Non-pigmented ciliary epithelial cell (primary cell): ENCODE measurements around the gene FIZ1.
"Not testable (repeated sequence)": the region's sequence is repeated elsewhere in the genome, so short reads cannot be mapped to it uniquely, and the experiment has no call there.

ENCODE experiments used
- DNase-seq: peaks from one replicate; pipeline ENCODE4 v3.0.0-alpha.2; 2010; ENCODE audit warnings: low read depth

Gene FIZ1

DNA sequence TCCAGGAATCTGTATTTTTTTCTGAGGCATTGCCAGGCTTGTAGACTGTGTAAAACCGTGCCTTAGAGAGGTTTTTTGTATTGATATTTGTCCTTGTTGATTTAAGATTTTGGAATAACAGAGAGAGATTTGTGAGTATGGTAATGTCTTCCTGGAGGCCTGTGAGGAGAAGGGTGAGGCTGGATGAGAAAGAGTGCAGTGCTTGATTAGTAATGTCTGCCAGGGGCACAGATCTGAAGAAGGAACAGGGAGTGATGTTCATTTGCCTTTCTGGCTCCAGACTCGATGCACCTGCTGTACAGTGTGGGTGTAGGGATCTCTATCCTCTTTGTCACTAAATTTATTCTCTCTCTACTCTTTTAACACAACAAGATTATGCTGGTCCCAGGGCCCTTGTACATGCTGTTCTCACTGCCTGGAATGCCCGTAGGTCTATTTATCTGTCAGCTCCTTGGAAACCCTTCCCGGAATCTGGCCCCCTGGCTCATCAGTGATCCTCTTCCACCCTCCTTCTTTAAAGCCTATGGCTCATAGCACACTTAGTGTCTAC lies 4.2 kb downstream of the FIZ1 start:
- no peak for DNase-seq

- no peak for DNase-seq
Observed at GRCh38 chr19:55593096-55593772, 6.1 kb downstream of the FIZ1 start.

DNA sequence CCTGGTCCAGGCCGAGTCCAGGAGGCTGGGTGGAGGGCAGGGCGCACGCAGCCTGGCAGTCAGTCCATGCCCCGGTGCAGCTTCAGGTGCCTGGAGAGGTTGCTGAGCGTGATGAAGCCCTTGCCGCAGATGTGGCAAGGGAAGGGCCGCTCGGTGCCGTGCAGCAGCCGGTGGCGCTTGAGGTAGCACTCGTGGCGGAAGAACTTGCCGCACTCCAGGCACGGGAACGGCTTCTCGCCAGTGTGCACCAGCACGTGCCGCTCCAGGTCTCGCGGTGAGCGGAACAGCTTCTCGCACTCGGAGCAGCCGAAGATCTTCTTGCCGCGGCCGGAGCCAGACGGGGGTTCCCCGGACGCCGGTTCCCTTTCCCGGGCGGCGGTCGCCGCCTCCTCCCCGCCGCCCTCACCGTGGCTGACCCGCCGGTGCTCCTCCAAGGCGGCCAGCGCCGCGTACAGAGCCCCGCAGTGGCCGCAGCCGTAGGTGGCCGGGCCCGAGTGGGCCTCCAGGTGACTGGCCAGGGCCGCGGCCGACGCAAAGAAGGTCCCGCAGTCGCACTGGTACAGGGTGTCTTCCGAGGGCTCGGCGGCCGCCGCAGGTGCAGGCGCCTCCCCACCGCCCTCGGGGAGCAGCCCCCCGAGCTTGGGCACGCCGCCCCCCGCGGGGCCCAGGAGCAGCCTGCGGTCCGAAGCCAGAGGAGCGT lies 6.8 kb downstream of the FIZ1 start:
- no peak for DNase-seq

GRCh38 chr19:55591555-55591954 lies 7.8 kb downstream of the FIZ1 start:
- DNase-seq, result no peak

DNA sequence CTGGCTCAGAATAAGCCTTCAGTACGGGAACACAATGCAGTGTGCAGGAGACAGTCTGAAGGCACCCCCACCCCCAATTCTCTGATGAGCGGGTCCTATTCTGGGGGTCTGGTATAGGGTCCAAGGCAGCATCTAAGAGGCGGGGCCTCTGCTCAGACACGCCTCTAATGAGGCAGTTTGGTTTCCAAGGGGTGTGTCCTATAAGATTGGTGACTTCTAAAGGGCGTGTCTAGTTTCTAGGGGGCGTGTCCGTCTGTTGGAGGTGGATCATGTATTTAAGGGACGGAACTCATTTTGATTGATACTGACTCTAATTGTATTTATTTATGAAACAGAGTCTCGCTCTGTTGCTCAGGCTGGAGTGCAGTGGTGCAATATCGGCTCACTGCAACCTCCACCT lies 8.7 kb downstream of the FIZ1 start:
- DNase-seq, result no peak

DNA sequence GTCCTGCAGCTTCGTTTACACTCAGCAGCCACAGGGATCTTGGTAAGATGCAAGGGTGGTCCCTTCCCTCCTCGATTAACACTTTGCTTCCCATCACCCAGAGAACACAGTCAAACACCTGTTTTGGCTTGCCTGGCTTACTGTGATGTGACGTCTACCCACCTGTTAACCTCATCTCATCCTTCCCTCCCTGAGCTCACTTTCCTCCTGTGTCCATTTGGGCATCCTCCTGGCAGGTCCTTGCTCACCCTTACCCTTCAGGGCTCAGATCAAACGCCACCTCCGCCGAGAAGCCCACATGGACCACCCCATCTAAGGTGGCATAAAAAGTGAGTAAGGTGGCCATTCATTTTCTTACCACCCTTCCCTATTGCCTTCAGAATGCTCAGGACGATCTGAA lies 9.2 kb downstream of the FIZ1 start:
- no peak for DNase-seq

DNA sequence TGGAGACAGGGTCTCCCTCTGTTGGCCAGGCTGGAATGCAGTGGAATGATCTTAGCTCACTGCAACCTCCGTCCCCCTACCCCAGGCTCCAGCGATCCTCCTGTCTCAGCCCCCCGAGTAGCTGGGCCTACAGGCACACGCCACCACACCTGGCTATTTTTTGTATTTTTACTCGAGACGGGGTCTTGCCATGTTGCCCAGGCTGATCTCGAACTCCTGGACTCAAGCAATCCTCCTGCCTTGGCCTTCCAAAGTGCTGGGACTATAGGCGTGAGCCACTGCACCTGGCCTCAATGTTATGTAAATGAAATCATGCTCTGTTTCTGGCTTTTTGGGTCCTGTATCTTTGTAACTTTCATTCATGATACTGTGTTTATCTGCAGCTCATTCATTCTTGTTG lies 10.6 kb downstream of the FIZ1 start:
- DNase-seq, result no peak

DNA sequence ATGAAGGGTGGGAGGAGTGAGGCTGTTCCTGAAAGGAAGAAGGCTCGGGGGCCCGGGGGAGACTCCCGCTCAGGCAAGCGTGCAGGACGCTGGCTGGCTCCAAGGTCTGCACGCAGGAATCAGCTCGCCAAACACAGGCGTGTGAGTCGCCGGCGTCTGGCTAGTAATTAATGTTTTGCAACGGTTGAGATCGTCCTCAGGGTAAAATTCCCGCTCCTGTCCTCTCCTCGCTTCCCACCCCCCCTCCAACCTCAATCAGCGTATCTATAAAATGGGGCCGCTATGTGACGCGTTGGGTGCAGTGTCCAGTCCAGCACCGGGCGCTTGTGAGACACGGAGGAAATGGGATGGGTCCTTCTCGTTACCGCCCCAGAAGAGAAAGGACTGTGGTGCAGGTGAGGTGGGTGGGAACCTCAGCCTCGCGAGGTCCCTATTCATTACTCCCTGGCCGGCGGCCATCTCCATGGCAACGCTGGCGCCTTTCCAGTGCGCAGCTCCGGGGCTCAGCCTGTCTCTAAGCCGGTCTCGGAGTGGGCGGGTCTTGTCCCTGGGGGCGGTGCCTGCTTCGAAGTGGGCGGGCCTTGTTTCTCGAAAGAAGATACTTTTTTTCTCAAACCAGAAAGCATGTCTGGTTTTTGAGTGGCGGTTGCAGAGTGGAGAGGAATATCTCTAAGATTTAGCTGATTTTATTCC lies 12.2 kb downstream of the FIZ1 start:
- DNase-seq, result peak; percentile 67

DNA sequence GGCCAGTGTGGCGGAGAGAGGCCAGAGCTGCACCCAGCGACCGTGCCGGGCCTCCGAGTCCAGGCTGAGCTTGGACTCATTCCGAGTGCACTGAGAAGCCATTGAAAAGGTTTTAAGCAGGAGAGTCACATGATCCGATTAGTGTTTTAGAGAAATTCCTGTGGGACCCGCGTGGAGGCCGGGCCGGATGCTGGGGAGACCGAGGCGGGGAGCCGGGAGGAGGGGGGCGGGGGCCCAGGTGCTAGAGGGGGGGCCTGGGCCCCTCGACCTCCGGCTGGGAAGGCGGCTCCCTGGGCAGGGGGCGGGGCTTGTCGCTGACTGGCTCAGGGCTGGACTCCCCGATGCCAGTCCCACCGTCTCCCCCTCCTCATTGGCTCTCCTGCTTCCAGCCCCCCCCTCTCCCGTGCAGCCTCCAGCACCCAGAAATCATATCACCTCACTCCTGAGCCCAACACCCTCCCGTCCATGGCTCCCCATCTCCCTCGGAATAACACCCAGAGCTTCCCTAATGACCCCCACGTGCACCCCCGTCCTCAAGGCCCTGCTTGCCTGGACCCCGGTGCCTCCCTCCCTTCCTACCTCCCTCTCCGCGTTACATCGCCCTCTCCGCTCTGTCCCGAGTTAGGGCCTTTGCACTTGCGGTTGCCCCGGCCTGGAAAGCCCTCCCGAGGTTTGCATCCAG lies 13.5 kb downstream of the FIZ1 start:
- DNase-seq, result peak; percentile 36

- DNase-seq, result no peak
Observed at GRCh38 chr19:55584871-55585270, 14.4 kb downstream of the FIZ1 start.

GRCh38 chr19:55583897-55584296 lies 15.4 kb downstream of the FIZ1 start:
- DNase-seq, result not testable (repeated sequence)

- DNase-seq, result not testable (repeated sequence)
Observed at GRCh38 chr19:55582284-55582683, 17.0 kb downstream of the FIZ1 start.

DNA sequence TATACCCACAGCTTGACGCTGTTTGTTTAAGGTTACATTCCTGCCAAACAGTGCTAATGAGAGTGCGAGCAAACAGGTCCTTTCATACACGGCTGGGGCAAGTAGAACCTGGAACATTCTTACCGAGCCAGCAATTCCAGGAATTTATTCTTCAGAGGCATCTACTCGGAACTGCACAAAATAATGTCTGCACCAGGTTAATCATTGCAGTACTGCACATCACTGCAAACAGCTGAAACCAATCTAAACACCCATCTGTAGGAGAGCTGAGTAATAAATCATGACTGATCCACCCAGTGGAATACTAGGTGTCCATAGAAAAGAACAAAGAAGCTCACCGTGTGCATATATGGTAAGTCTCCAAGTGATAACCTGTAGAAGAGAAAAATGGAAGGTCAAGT lies 17.5 kb downstream of the FIZ1 start:
- no peak for DNase-seq

DNA sequence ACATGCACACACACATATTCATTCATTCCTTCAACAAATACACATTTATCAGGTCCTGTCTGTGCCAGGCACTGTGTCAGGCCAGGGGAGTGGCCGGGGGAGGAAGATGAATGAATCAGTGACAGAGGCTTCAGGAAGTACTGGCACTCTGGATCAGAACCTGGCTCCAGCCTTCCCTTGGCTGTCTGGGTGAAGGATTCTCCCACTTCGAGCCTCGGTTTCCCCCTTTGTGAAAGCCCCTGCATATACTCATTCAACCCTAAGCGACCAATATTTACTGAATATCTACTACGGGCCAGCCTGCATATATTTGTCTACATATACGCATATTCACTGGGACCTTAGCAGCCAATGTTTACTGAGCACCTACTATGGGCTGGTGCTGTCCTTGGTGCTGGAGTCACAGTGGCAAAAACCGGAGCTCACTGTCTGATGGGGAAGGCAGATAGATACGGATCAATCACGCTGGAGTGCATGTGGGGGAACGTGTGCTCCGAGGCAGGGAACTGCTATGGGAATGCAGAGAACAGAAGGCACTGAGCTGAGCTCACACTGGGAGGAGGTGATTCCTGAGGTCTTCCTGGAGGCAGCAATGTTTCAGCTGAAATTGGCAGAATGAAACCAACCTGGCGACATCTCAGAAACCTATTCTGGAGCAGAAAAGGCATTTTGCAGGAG lies 18.0 kb downstream of the FIZ1 start:
- no peak for DNase-seq

GRCh38 chr19:55580628-55581144 lies 18.6 kb downstream of the FIZ1 start, which contains the start of gene ZNF579:
ZNF579 (minus strand) TSS chr19:55580848; CDS start chr19:55579639, 1,209 bp downstream.
- peak; percentile 55 for DNase-seq

DNA sequence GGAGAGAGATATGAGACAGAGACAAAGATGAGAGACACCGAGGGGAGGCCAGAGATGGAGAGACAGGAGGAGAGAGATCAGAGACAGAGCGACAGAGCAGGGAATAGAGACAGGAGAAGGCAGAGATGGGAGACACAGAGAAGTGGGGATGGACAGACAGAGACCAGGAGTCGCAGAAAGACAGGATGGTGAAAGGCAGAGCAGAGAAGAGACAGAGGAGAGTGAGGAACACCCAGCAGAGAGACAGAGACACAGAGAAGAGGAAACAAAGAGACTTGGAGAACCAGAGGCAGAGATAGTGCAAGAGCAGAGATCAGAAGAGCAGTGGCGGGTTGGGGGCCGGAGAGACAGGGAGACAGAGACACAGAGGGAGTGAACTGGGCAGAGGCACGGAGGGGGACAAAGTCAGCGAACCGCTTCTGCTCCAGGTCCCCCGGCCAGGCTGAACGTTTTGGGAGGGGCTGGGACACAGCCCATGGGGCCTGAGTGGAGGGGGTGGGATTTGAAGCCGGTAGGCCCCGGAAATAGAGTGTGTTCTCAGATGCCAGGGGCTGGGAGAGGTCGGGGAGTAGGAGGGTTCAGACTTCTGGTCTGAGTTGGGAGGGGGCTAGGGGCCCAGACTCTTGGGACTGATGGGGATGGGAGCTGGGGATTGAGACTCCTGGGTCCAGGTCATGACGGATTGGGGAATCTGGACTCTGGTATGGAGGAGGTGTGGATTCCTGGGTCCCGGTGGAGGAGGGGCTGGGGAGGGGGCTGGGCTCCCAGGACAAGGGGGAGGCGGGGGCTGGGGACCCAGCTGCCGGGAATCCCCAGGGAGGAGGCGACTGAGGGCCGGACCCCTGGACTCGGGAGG lies 19.3 kb downstream of the FIZ1 start:
- no peak for DNase-seq

DNA sequence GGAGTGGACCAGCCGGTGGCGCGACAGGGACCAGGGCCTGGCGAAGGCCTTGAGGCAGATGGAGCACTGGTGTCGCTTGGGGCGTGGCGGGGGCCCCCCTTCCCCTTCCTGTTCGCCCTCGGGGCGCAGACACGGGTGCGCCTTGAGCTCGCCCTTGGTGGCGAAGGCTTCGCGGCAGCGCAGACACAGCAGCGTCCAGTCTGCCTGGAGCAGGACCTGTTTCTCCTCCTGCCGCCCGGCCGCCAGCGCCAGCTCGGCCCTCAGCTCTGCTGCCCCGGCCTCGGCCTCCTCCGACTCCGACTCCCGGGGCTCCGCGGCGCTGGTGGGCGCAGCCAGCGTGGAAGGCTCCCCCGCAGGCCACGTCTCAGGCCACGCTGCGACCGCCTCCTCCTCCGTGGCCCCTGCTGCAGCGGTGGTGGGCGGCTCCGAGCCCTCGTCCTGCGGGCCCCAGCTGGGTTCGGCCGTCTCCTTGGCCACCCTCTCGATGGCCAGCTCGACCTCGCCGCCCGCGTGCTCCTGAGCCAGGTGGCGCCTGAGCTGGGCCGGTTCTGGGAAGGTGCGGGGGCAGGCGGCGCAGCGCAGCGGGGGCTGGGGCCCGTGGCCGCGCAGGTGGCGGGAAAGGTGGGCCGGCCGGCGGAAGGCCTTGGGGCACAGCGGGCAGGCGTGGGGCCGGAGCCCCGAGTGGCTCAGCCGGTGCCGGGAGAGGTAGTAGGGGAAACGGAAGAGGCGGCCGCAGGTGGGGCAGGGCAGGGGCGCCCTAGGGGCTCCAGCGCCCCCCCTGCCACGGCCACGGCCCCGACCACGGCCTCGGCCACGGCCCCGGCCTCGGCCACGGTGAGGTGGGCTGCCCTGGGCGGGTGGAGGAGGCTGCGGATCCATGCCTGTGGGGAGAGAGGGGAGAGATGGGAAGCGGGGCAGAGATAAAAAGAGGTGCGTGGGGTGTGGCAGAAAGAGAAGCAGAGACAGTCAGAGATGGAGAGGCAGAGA lies 20.3 kb downstream of the FIZ1 start:
- DNase-seq, result no peak

DNA sequence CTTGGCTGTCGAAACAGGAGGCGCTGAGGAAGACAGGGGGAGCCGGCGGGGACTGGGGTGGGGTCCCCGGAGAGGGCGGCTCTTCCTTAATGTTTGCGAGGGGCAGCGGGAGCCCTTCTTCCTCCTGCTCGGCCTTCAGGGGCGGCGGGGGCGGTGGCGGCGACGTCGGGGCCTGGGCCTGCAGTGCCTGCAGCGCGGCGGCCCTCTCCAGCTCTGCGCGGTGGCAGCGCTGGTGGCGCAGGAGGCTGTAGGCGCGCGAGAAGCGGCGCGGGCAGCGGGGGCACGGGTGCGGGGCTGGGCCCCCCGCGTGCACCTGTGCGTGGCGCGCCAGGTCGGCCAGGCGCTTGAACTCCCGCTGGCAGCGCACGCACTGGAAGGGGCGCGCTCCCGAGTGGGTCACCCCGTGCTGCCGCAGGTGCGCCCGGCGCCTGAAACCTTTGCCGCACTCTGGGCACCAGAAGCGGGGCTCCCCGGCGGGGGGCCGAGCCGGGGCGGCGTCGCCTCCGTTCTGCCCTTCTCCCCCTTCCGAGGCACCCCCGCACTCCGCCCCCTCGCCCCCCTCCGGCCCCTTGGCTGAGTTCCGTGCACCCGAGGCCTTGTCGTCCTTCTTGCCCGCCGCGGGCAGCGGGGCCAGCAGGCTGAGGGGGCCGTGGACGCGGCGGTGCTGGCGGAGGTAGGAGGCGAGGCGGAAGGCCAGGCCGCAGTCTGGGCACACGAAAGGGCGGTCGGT lies 21.1 kb downstream of the FIZ1 start:
- DNase-seq, result no peak

DNA sequence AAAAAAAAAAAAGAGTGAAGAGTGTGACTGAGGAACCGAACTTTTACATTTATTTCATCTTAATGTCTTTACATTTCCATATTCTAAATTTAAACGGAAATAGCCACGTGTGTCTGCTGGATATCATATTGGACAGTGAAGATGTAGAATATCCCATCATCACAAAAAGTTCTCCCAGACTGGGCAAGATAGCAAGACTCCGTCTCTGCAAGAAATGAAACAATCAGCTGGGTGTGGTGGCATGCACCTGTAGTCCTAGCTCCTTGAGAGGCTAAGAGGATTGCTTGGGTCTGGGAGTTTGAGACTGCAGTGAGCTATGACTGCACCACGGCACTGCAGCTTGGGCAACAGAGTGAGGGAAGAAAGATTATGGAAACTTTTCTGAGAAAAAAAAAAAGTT lies 22.6 kb downstream of the FIZ1 start:
- DNase-seq, result no peak
